Hypothalamus (tissue), 51 donors: ENCODE results near the gene MTAP.
"Not testable (repeated sequence)": the region's sequence is repeated elsewhere in the genome, so short reads cannot be mapped to it uniquely, and the experiment has no call there.

Experiments
- DNase-seq, 51 donors: peaks; one replicate each; lab custom pipeline; 2025; lab: John Stamatoyannopoulos, UW

MTAP gene

DNA sequence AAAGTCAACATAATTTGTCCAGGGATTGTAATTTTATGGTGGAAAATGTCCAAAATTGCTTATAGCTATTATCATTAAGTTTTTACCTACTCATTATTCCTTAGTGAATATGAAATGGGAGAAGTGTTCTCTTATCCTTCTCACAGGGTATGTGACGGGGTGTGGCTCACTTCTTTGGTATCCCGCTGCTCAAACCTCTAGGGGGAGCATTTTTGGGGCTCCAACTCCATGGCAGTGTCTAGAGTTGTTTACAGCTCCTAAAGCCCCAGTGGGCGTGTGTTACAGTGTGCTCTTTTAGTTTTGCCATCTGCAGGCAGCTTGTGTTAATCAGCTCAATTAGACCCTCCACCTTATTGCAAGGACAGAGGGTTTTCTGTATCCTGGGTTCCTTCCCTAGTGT is 102.3 kb downstream of the MTAP start:
- no peak for DNase-seq

DNA sequence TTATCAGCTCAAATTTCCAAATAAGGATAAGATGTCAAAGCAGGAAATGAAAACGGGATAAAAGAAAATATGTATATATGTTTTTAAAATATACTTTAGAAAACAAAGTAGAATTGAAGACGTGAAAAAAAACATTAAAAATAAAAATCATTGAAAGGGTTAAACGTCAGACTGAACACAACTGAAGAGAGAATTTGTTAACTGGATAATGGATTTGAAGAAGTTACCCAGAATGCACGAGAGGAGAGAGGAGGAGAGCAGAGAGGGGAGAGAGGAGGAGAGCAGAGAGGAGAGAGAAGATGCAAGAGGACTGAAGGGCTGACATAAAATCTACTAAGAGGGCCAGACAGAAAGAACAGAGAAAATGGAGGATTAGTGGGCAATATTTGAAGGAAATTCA is 103.8 kb downstream of the MTAP start:
- no peak for DNase-seq

DNA sequence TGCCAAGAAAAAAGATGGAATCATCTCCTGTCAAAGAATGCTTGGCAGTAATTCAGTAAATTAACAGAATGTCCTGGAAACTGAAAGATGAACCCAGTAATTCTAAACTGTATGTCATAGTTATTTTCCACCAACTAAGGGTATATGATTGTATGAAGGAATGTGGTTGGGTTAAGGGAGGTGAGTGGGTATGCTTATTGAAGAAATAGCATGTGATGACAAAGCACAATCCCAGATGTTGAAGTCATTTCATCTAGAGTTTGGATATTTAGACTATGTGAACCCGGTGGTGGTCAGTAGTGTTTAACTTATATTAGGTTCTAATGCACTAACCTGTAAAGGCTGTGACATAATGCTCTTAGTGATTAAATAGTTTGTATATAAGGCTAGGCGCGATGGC is 104.4 kb downstream of the MTAP start:
- DNase-seq, result no peak

DNA sequence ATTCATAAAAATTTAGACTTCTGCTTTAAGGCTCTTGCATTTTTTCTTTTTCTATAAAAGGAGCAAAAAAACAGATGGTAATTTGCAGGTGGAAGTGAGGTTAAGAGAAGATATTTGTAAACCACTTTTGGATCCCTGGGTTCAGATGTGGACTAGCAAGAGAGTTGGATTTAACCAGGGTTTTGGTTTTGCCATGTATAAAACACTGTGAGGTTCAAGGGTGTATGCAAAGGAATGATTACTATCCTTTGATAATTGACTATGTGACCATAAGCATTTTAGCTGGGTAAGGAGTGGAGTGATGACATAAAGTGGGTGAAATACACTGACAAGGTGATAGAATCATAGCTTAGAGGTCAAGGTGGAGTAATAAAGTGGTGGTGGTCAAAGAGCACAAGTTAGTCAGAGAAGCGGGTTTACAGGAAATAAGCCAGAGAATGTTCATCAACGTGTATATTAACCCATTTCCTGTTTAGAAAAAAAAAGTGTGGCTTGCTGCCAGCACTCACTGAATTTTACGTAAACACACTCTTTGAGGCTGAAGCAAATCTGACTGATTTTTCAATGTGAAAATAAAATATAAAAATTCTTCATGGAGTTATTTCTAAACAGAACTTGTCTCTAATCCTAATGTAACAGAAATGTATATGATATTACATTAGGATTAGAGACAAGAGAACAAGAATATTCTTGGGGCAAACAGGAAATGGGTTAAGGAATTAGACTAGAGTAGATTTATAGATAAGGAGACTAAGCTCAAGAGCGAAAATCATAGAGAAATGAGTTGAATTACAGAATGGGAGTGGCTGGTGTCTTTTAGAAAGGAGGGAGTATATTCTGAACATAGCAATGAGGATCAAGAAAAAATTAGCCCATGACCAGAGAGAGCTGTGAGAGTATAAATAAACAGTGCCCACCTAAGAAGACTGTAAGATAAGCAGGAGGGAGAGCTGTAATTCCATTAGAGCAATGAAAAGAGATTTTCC is 117.2 kb downstream of the MTAP start:
- DNase-seq, result no peak

DNA sequence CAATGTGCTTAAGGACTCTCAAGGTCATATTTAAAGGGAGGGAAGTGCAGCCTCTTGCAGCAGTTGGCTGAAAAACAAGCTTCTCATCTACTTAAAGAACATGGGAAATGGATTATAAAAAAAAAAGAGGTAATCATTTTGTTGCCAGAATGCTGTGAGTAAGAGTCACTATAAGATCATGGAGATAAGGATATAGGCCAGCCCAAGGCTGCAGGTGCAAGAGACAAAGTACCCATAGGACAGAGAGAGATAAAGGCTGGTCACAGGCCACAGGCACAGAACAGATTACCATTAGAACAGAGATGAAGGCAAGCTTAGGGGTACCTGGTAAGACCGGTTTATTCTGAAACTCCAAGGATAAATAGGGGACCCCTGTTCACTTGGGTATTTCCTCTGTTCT is 121.3 kb downstream of the MTAP start:
- no peak for DNase-seq

DNA sequence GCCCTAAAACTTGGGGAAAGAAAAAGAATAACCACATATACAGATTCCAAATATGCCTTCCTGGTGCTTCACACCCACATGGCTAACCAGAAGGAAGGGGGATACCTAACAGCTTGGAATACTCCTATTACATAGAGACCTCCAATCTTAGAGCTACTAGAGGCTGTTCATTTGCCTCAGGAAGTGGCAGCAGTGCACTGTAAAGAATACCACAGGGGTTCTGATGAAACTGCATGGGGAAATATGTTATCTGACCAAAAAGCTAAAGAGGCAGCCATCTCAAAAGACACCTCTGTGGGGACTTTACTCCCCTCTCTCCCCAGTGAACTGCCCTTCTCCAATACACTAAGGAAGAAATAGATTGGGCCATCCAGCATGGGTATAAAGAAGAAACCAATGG is 125.3 kb downstream of the MTAP start:
- no peak for DNase-seq

DNA sequence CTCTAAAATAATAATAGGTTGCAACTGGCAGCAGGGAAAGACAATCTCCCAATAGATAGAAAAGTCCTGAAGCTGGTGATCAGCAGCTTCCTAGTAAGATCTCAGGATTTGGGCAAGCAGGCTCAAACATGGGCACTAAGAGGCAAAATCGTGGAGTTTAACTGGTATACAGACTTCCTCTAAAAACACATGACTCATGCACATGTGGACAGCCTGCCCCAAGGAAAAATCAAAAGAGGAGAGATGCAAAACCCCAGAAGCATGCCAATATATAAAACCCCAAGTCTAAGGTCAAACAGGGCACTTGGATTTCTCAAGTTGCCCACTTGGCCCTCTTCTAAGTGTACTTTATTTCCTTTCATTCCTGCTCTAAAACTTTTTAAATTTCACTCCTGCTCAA is 129.0 kb downstream of the MTAP start:
- no peak for DNase-seq

DNA sequence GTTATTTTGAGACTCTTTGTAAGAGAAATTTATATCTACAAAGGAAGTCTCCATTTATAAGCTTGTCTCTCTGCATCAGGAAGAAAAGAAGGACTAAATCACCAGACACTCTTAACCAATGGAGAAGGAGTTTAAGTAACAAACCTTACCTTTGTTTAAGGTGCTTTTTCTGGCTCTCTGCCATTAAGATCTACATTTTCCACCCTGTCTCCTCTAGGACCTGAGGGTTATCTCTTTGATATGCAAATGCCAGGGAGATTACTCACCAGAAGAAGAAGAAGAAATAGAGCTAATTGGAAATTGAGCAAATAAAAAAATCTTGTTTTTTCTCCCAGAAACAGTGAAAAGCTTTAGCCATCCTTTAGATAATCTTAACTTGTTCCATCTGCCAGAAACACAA is 130.8 kb downstream of the MTAP start:
- DNase-seq, result no peak

DNA sequence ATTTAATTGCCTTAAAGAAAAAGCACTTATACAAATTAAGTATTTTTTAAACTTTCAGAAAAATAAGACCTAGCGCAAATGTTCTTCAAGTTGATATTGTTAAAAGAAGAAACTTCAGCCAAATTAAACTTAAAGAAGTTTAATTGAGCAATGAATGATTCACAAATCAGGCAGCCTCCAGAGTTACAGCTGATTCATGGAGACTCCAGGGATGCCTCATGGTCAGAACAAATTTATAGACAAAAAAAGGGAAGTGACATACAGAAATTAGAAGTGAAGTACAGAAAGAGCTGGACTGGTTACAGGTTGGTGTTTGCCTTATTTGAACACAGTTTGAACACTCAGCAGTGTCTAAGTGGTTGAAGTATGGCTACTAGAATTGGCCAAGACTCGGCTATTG is 131.4 kb downstream of the MTAP start:
- no peak for DNase-seq

DNA sequence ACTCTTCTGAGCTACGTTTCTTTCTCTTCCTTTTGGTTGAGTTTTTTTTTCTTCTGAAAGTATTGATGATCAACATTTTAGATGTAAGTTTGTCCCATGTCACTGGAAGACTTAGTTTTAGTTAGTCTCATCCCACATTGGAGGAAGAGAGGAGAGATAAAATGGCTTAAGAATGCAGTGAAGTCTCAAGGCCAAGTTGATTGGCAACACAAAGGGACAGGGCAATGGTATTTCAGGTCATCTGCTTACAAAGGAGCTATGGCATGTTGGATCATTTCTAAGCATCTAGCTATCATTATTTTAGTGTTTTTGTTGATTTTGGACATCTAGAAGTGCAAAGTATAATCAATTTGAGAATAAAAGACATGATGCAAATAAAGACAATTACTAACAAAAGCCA is 133.2 kb downstream of the MTAP start:
- no peak for DNase-seq

DNA sequence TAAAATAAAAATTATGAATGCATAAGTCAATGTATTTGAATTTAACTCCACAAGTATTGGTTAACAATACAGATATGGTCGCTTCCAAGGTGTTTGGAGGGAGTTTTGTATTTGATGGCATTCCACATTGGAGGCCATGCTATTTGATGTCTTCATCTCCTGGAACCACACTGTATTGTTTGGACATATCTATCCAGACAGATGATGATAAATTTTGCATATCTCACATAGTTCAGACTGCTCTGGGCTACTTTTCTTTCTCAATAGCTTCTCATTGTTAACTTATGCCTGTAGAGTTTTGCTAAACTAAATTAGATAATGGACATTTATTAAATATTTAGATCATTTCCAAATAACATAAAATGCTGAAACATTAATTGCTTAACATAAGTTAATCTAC is 133.7 kb downstream of the MTAP start:
- no peak for DNase-seq

DNA sequence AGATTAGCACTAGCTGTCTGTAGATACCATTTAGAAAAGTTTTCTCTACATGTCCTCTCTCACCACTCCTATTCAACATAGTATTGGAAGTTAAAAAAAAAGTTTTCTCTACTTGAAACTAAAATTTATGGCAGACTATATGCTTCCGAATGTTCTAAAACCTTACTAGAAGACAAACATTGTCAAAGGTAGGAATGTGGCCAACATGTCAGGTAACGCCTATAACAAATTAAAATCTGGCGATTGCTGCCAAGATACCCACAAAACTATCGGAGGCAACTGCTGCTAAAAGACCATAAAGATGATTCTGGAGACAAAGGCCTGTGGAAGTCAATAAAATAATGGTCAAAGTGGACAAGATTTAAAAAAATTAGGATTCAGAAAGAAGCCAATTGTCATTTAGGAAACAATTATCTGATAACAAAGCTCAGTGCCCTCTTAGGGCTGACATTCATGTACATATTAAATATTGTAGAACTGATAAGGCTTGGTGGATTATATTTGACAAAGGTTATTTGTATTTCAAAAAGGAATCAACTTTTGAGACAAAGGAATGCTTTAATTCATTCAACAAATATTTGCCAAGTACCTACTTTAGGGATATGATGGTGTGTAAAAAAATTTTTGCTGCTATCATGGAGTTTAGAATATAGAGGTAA is 139.0 kb downstream of the MTAP start:
- no peak for DNase-seq

DNA sequence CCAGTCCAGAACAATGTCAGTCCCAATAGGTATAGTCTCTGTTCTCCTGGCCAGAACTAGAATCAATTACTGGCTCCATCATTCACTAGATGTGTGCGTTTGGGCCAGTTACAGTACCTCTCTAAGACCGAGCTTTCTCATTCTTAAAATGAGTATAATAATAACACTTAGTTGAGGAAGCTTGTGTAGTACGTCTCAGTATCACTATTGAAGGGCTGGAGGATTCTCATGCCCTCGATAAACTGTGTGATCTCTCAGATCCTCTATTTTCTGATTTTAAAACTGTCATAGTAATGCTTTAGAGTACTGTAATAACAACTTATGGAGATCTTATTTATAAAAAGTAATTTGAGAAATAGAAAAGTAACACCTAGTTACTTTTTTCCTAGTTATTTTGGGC is 141.0 kb downstream of the MTAP start:
- DNase-seq, result no peak

DNA sequence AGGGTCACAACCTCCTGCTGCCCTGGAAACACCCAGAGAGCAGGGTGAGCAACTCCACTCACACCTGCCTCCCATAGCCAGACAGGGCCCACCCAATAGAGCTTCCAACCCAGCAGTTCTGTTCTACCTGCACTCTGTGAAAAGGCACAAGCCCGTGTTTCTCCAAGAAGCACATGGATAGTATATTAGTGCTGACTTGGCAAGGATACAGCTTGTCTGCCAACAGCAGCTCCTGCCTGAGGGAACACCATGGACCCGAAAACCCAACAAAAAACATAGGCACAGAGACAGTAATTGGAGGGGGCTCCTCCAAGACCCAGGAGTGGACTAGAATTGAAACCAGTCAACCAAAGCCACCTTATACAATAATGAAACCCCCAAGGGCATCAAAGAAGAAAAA is 143.2 kb downstream of the MTAP start:
- no peak for DNase-seq

DNA sequence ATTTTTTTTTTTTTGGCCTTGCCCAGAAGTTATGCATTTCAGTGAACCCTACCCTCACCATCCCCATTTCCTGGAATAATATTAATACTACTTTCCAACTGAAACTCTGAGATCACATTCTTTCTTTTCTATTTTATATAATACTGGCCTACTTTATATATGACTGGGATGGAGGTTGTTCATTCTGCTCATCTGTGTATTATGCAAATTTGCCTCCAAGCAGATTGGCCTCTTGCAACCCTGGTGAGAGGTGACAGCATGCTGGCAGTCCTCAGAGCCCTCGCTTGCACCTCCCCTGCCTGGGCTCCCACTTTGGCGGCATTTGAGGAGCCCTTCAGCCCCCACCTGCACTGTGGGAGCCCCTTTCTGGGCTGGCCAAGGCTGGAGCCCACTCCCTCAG is 156.4 kb downstream of the MTAP start:
- DNase-seq, result no peak

DNA sequence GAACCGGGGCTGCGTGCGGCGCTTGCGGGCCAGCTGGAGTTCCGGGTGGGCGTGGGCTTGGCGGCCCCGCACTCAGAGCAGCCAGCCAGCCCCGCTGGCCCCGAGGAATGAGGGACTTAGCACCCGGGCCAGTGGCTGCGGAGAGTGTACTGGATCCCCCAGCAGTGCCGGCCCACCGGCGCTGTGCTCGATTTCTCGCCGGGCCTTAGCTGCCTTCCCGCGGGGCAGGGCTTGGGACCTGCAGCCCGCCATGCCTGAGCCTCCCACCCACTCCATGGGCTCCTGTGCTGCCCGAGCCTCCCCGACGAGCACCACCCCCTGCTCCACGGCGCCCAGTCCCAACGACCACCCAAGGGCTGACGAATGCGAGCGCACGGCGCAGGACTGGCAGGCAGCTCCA is 156.8 kb downstream of the MTAP start:
- not testable (repeated sequence) for DNase-seq

DNA sequence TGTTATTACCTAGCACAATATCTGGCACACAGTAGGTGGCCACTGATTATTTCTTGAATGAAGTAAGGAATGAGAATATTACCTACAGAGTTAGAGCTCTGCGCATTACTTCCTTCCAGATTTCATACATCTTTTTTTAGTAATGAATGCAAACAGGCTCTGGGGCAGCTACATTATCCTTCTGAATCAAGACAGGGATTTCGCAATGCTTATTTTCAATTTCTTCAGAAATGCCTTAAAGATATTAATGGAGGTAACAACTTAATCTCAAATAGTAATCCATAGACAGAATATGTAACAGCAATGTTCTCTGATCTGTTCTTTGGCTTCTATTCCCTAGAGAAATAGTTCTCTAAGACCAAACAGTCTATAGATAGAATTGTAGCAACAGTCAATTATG is 159.1 kb downstream of the MTAP start:
- DNase-seq, result no peak

DNA sequence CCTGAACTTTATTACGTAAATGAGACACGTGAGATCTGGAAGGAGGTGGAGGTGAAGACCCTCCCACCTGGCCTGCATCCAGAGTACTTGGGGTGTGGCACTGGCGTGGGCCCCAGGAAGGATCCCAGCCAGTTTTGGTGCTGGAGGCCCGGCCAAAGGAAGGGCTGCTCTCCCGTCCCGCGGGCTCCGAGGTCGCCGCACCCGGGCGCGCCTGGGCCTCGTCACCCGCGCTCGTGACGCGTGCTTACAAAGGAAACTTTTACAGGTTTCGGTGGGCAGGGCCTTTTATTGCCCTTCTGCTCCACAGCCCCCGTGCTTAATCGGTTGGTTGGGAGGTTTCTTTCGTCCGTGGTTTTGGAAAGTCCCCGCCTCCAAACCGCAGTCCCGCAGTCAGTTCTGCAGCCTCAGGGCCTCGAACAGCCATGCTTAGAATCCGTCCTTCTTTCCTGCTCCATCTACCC is 162.5 kb downstream of the MTAP start:
- DNase-seq, result no peak

DNA sequence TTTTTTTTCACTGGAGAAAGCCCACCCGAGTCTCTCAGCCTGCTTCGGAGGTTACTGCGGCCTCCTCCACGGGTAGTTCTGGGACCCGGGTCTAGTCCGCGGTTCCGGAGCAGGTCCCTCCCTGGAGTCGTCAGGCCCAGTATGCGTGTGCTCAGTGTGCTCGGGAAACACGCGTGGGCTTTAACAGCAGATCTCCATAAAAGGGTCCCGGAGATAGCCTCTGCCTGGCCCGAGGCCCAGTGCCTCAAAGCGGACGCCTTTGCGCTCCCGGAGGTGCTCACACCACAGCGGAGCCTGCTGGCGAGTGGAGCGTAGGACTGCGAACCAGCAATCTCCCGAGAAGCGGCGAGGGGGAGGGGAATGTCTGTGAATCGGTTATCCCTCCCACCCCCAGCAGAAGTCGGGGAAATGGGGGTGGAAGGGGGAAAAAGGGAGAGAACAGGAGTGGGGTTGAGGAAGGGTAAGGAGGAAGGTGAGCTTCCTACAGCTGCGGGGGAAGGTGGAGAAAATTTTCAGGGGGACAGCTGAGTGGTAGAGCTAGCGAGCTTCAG is 163.0 kb downstream of the MTAP start:
- no peak for DNase-seq

DNA sequence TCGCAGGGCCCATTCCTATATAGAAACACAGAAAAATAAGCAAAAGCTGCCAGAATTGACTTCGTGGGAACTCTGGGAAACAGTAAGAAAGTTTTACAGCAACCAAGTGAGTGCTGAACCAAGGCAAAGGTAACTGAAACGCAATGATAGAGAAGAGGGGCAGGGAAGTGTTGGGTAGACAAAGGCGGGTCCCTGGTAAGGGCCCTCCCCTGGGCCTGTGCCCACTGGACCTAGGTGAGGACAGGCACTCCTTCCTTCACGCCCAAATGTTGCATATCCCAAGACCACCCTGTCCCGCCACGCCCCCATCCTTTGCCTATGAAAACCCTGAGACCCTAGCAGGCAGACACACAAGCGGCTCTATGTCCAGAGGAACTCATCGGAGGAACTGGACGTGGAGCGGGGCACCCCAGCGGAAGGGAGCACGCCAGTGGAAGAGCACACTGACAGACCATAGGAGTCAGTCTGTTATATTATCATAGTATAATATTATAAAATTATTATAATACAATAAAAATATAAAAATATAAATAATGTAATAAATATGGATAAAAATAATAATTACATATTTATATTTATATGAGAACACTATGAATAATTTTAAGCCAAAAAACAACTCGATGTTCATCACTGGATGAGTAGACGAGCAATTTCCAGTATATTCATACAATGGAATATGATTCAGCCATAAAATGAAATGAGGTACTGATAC is 163.9 kb downstream of the MTAP start:
- no peak for DNase-seq

DNA sequence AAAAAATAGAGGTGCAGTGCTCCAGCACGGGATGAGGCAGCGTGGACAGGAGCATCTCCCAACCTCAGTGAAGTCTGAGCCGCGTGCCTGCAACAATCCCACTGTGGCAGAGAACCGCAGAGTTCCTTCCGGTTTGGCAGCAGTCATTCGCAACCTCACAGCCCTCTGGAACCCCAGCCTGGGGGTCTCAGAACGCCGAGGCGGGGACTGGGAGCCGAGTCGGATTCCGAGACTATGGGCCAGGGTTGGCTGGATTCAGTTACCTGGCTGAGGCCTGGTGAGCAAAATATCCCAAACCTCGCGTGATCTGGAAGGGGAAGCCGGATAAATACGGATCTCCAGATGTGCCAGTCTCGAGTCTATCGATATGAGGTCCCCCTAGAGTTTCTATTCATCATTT is 164.7 kb downstream of the MTAP start:
- DNase-seq, result no peak
